Right forelimb (tissue), 1 donor: ENCODE data around the gene CDC42EP5.
"Not testable (repeated sequence)": the region's sequence is repeated elsewhere in the genome, so short reads cannot be mapped to it uniquely, and the experiment has no call there.

Source experiments
- DNase-seq: peaks from one replicate; pipeline ENCODE4 v3.0.0-alpha.2; 2018

The CDC42EP5 gene

GRCh38 chr19:54473071-54473891 is at the start of gene CDC42EP5:
Gene CDC42EP5, minus strand, starts transcription at chr19:54473296. Its CDS starts 7,749 bp downstream, at chr19:54465547.
- DNase-seq, result peak; percentile 94

- DNase-seq, result no peak
These were observed 48.9 kb upstream of the CDC42EP5 start for GRCh38 chr19:54521860-54522513.

- no peak for DNase-seq
These were observed 48.1 kb upstream of the CDC42EP5 start for GRCh38 chr19:54521022-54521859.

GRCh38 chr19:54518844-54519243 is 45.7 kb upstream of the CDC42EP5 start:
- no peak for DNase-seq

GRCh38 chr19:54517483-54517882 is 44.4 kb upstream of the CDC42EP5 start:
- DNase-seq, result peak; percentile 69

- DNase-seq, result no peak
These were observed 42.1 kb upstream of the CDC42EP5 start for GRCh38 chr19:54515156-54515555.

GRCh38 chr19:54509200-54509940 is 36.3 kb upstream of the CDC42EP5 start:
- DNase-seq, result not testable (repeated sequence)

- not testable (repeated sequence) for DNase-seq
These were observed 35.4 kb upstream of the CDC42EP5 start for GRCh38 chr19:54508487-54508886.

- no peak for DNase-seq
These were observed 34.7 kb upstream of the CDC42EP5 start for GRCh38 chr19:54507824-54508223.

- DNase-seq, result not testable (repeated sequence)
These were observed 34.1 kb upstream of the CDC42EP5 start for GRCh38 chr19:54507038-54507717.

GRCh38 chr19:54506079-54506478 is 33.0 kb upstream of the CDC42EP5 start:
- DNase-seq, result no peak

GRCh38 chr19:54505542-54505941 is 32.4 kb upstream of the CDC42EP5 start:
- not testable (repeated sequence) for DNase-seq

- no peak for DNase-seq
These were observed 29.5 kb upstream of the CDC42EP5 start, which contains the start of gene LAIR2 for GRCh38 chr19:54502518-54503048. Gene LAIR2, plus strand, starts transcription at chr19:54502831. Its CDS starts 88 bp downstream, at chr19:54502919.

GRCh38 chr19:54498451-54498772 is 25.3 kb upstream of the CDC42EP5 start:
- DNase-seq, result not testable (repeated sequence)

GRCh38 chr19:54497747-54498450 is 24.8 kb upstream of the CDC42EP5 start:
- not testable (repeated sequence) for DNase-seq

- not testable (repeated sequence) for DNase-seq
These were observed 22.2 kb upstream of the CDC42EP5 start for GRCh38 chr19:54495284-54495683.

- no peak for DNase-seq
These were observed 21.0 kb upstream of the CDC42EP5 start for GRCh38 chr19:54493967-54494585.

GRCh38 chr19:54493056-54493455 is 20.0 kb upstream of the CDC42EP5 start:
- not testable (repeated sequence) for DNase-seq

- no peak for DNase-seq
These were observed 19.5 kb upstream of the CDC42EP5 start for GRCh38 chr19:54492568-54492967.

GRCh38 chr19:54489766-54490165 is 16.7 kb upstream of the CDC42EP5 start:
- no peak for DNase-seq
